Smooth muscle cell (in vitro differentiated cells): ENCODE data around the gene PRKCE. TPM values are rescaled to one million over a fixed set of nuclear protein-coding genes. Genes with fewer than 3 reads are reported as not detected.

Source experiments
- DNase-seq: peaks from one replicate; lab custom pipeline; 2025; ENCODE audit not compliant: unreplicated experiment; lab: John Stamatoyannopoulos, UW
- H2AFZ ChIP-seq: fragments of 200-600 bp; sonication (generic); 2 replicates; pipeline ENCODE4 v1.6.0; 2016; ENCODE audit warnings: antibody characterized with exemption, low read depth, mild to moderate bottlenecking
- H3F3A ChIP-seq: fragments of 200-600 bp; sonication (generic); 2 replicates; pipeline ENCODE4 v1.6.0; 2017; ENCODE audit warnings: antibody characterized with exemption, low read depth
- H3K27ac ChIP-seq: fragments of 200-600 bp; sonication (generic); 2 replicates; pipeline ENCODE4 v1.5.1; 2016; ENCODE audit warnings: low read depth, mild to moderate bottlenecking
- H3K27me3 ChIP-seq: fragments of 200-600 bp; sonication (generic); 2 replicates; pipeline ENCODE4 v1.6.1; 2016; ENCODE audit warnings: low read depth, mild to moderate bottlenecking
- H3K36me3 ChIP-seq: fragments of 200-600 bp; sonication (generic); 2 replicates; pipeline ENCODE4 v1.5.1; 2016; ENCODE audit warnings: low read depth
- H3K4me1 ChIP-seq: fragments of 200-600 bp; sonication (generic); 2 replicates; pipeline ENCODE4 v1.5.1; 2016; ENCODE audit warnings: low read depth
- H3K4me2 ChIP-seq: fragments of 200-600 bp; sonication (generic); 2 replicates; pipeline ENCODE4 v1.6.0; 2016; ENCODE audit warnings: mild to moderate bottlenecking
- H3K4me3 ChIP-seq: fragments of 200-600 bp; sonication (generic); 2 replicates; pipeline ENCODE4 v1.5.1; 2016; ENCODE audit warnings: mild to moderate bottlenecking
- H3K79me2 ChIP-seq: fragments of 200-600 bp; sonication (generic); 2 replicates; pipeline ENCODE4 v1.6.0; 2016; ENCODE audit warnings: low read depth, mild to moderate bottlenecking
- H3K9ac ChIP-seq: fragments of 200-600 bp; sonication (generic); 2 replicates; pipeline ENCODE4 v1.6.0; 2016; ENCODE audit warnings: low read depth
- H3K9me3 ChIP-seq: fragments of 200-600 bp; sonication (generic); replicated peaks from 2 replicates; pipeline ENCODE4 v1.5.1; 2016; ENCODE audit warnings: low read depth
- H4K20me1 ChIP-seq: fragments of 200-600 bp; sonication (generic); 2 replicates; pipeline ENCODE4 v1.6.0; 2016; ENCODE audit warnings: low read depth
- WGBS: methylation state at CpG from one replicate; pipeline ENCODE4 v1.1.7; 2016; ENCODE audit warnings: low lambda C conversion rate; 5-methylcytosine and 5-hydroxymethylcytosine counted together
- polyA plus RNA-seq: library from polyadenylated mRNA; unstranded; fragments of >200 nt; fragmentation: Nextera tagmentation; extraction: Ambion mirVana; gene quantifications from 2 replicates; pipeline ENCODE4 v1.2.1, GENCODE V29; 2016
- total RNA-seq: library from RNA; depleted of rRNA; stranded (reverse); fragments of >200 nt; gene quantifications from 2 replicates; pipeline ENCODE4 v1.2.3, GENCODE V29; 2014
- TF ChIP-seq, protein P1 (sequence below): fragments of 200-600 bp; sonication (generic); IDR thresholded peaks from 2 replicates; pipeline ENCODE4 v1.5.1; 2017; ENCODE audit warnings: borderline replicate concordance, mild to moderate bottlenecking, antibody characterized with exemption; ENCODE audit not compliant: insufficient read depth, poor library complexity, severe bottlenecking

Gene PRKCE
- total and polyA plus RNA-seq, 2 experiments from 2014 or later: 20.6 to 29.1 TPM

DNA sequence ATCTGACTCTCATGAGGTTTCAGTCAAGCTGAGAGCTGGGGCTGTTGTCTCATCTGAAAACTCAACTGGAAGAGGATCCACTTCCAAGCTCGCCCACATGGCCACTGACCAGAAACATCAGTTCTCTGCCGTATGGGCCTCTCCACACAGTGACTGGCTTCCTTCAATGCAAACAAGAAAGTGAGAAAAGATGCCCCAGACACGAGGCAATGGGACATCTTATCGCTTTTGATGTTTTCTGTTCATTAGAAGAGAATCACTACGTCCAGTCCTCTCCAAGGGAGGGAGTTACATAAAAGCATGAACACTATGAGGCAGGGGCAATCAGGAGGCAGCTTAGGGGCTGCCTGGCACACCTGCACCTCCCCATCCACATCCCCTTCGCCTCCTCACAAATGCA lies 338.7 kb downstream of the PRKCE start:
- Histone ChIP-seq H3K27me3 (no peaks in the 10 kb centered on the region), H3K9ac (no peak overlapping the region), H3K79me2 (no peaks in the 10 kb centered on the region), H3K27ac (no peak overlapping the region), H3K4me2 (no peak overlapping the region), H3K9me3 (no peaks in the 10 kb centered on the region), H2AFZ (no peak overlapping the region), H3K36me3 (no peaks in the 10 kb centered on the region), H4K20me1 (peaks cover 3% of the 10 kb centered on the region), H3F3A (no peaks in the 10 kb centered on the region), H3K4me3 (no peak overlapping the region), H3K4me1 (no peaks in the 10 kb centered on the region)
- no peak for DNase-seq
- WGBS: 94% methylated on average over 6 of the region's 6 CpGs
- TF ChIP-seq, protein P1, sequence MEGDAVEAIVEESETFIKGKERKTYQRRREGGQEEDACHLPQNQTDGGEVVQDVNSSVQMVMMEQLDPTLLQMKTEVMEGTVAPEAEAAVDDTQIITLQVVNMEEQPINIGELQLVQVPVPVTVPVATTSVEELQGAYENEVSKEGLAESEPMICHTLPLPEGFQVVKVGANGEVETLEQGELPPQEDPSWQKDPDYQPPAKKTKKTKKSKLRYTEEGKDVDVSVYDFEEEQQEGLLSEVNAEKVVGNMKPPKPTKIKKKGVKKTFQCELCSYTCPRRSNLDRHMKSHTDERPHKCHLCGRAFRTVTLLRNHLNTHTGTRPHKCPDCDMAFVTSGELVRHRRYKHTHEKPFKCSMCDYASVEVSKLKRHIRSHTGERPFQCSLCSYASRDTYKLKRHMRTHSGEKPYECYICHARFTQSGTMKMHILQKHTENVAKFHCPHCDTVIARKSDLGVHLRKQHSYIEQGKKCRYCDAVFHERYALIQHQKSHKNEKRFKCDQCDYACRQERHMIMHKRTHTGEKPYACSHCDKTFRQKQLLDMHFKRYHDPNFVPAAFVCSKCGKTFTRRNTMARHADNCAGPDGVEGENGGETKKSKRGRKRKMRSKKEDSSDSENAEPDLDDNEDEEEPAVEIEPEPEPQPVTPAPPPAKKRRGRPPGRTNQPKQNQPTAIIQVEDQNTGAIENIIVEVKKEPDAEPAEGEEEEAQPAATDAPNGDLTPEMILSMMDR: no peak

DNA sequence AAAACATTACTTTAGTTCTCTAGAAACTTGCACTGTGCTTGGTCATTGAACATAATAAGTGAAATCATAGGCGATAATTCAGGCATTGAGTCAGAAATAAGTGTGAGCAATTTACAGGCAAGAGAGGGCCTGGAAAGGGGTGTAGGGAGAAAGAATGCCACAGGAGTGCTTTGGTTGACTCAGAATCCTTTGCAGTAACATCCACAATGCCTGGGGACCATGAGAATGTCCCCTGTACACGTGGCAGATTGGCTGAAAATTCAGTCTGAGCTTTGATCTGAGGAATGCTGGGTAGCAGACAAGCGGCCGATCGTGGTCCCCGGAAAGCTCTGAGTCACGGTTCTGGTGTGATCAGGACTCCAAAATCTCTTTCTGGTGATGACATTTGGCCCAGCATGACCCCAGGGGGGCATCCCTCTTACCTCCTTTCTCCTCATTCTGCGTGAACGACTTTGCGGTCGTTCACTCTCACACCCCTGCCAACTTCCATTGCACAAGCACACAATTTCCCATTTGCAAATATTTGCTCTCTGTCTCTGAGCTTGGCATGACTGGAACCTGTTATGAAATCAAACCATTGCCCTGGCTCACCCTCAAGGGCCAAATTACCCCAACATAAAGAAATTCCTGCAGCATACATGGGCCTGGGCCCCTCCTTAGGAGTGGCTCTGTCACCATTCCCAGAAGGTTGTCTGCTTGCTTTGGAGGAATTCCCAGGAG lies 340.7 kb downstream of the PRKCE start:
- H3K79me2 ChIP-seq: peaks cover 3% of the 10 kb centered on the region
- no peak overlapping the region for H3K4me3 ChIP-seq
- TF ChIP-seq, protein P1: no peak
- H4K20me1 ChIP-seq: peaks cover 9% of the 10 kb centered on the region
- no peaks in the 10 kb centered on the region for H3K9me3 ChIP-seq
- H3K36me3 ChIP-seq: no peaks in the 10 kb centered on the region
- no peak overlapping the region for H3K9ac ChIP-seq
- WGBS: 64% methylated on average over 11 of the region's 11 CpGs
- H3F3A ChIP-seq: no peaks in the 10 kb centered on the region
- H3K4me2 ChIP-seq: no peak overlapping the region
- H3K27ac ChIP-seq: peak overlapping the region; percentile 17
- no peaks in the 10 kb centered on the region for H3K4me1 ChIP-seq
- no peaks in the 10 kb centered on the region for H3K27me3 ChIP-seq
- no peak for DNase-seq
- no peak overlapping the region for H2AFZ ChIP-seq

GRCh38 chr2:45992741-45993475 lies 341.4 kb downstream of the PRKCE start:
- H3K27me3 ChIP-seq: no peaks in the 10 kb centered on the region
- H3K79me2 ChIP-seq: peaks cover 4% of the 10 kb centered on the region
- no peaks in the 10 kb centered on the region for H3F3A ChIP-seq
- DNase-seq: no peak
- peaks cover 7% of the 10 kb centered on the region for H4K20me1 ChIP-seq
- no peaks in the 10 kb centered on the region for H3K36me3 ChIP-seq
- TF ChIP-seq, protein P1: no peak
- WGBS: 76% methylated on average over 7 of the region's 7 CpGs
- no peak overlapping the region for H3K4me3 ChIP-seq
- no peak overlapping the region for H3K9ac ChIP-seq
- H3K27ac ChIP-seq: peak overlapping the region; percentile 17
- no peak overlapping the region for H3K4me2 ChIP-seq
- no peaks in the 10 kb centered on the region for H3K9me3 ChIP-seq
- no peaks in the 10 kb centered on the region for H3K4me1 ChIP-seq
- H2AFZ ChIP-seq: no peak overlapping the region
